Neural progenitor cell (in vitro differentiated cells): ENCODE data around the gene GJB2. TPM values are rescaled to one million over a fixed set of nuclear protein-coding genes. Genes with fewer than 3 reads are reported as not detected.

Source experiments
- DNase-seq: peaks from one replicate; pipeline ENCODE4 v3.0.0-alpha.2; 2016; ENCODE audit warnings: low spot score
- H2AFZ ChIP-seq: fragments of 200-600 bp; sonication (generic); replicated peaks from 2 replicates; pipeline ENCODE4 v1.6.1; 2016; ENCODE audit warnings: antibody characterized with exemption
- H3F3A ChIP-seq: fragments of 200-600 bp; sonication (generic); 2 replicates; pipeline ENCODE4 v1.6.1; 2016; ENCODE audit warnings: antibody characterized with exemption, low read depth
- H3K27ac ChIP-seq: fragments of 200-600 bp; sonication (generic); 2 replicates; pipeline ENCODE4 v1.5.1; 2016; ENCODE audit warnings: mild to moderate bottlenecking
- H3K27me3 ChIP-seq: fragments of 200-600 bp; sonication (generic); 2 replicates; pipeline ENCODE4 v1.6.1; 2016; ENCODE audit warnings: mild to moderate bottlenecking, moderate library complexity
- H3K36me3 ChIP-seq: fragments of 200-600 bp; sonication (generic); 2 replicates; pipeline ENCODE4 v1.5.1; 2016
- H3K4me1 ChIP-seq: fragments of 200-600 bp; sonication (generic); 2 replicates; pipeline ENCODE4 v1.6.1; 2016; ENCODE audit warnings: mixed run types
- H3K4me2 ChIP-seq: fragments of 200-600 bp; sonication (generic); 2 replicates; pipeline ENCODE4 v1.6.1; 2016
- H3K4me3 ChIP-seq: fragments of 200-600 bp; sonication (generic); 2 replicates; pipeline ENCODE4 v1.5.1; 2016
- H3K79me2 ChIP-seq: fragments of 200-600 bp; sonication (generic); 2 replicates; pipeline ENCODE4 v1.6.1; 2016; ENCODE audit warnings: low read depth
- H3K9ac ChIP-seq: fragments of 200-600 bp; sonication (generic); 2 replicates; pipeline ENCODE4 v1.6.1; 2016
- H3K9me3 ChIP-seq: fragments of 200-600 bp; sonication (generic); 2 replicates; pipeline ENCODE4 v1.5.1; 2016; ENCODE audit warnings: low read depth
- H4K20me1 ChIP-seq: fragments of 200-600 bp; sonication (generic); 2 replicates; pipeline ENCODE4 v1.6.1; 2016; ENCODE audit warnings: low read depth
- H3K27ac Mint-ChIP-seq: 3 replicates; pipeline ENCODE4 v1.8.0; 2021; ENCODE audit warnings: mixed read lengths
- H3K27me3 Mint-ChIP-seq: 2 replicates; pipeline ENCODE4 v1.8.0; 2022; ENCODE audit warnings: low read depth, mild to moderate bottlenecking, inconsistent platforms, moderate library complexity, mixed read lengths; ENCODE audit not compliant: insufficient read depth
- H3K36me3 Mint-ChIP-seq: 3 replicates; pipeline ENCODE4 v1.8.0; 2021; ENCODE audit warnings: mixed read lengths
- H3K4me1 Mint-ChIP-seq: 3 replicates; pipeline ENCODE4 v1.8.0; 2021; ENCODE audit warnings: mixed read lengths
- H3K4me3 Mint-ChIP-seq: 3 replicates; pipeline ENCODE4 v1.8.0; 2021; ENCODE audit warnings: mild to moderate bottlenecking, moderate library complexity, mixed read lengths
- H3K9me3 Mint-ChIP-seq: 3 replicates; pipeline ENCODE4 v1.8.0; 2020; ENCODE audit warnings: mixed read lengths
- CTCF ChIP-seq: fragments of 200-600 bp; sonication (generic); IDR thresholded peaks from 2 replicates; pipeline ENCODE4 v1.5.1; 2017; ENCODE audit warnings: antibody characterized with exemption, mild to moderate bottlenecking
- EZH2 ChIP-seq: fragments of 200-600 bp; sonication (generic); IDR thresholded peaks from 2 replicates; pipeline ENCODE4 v1.6.1; 2017; ENCODE audit warnings: antibody characterized with exemption, mild to moderate bottlenecking, moderate library complexity
- EZH2phosphoT487 ChIP-seq: fragments of 200-600 bp; sonication (generic); IDR thresholded peaks from 2 replicates; pipeline ENCODE4 v1.6.1; 2017; ENCODE audit warnings: antibody characterized with exemption
- total RNA-seq: library from RNA; depleted of rRNA; stranded (reverse); fragments of >200 nt; gene quantifications from 2 replicates; pipeline ENCODE4 v1.2.3, GENCODE V29; 2015; ENCODE audit warnings: low replicate concordance

GJB2 gene
- total RNA-seq, 1 donor from 2014 or later: not detected

GRCh38 chr13:20190481-20191310 lies 2.0 kb downstream of the GJB2 start:
- H3K4me3 Mint-ChIP-seq: peak overlapping the region; percentile 18
- peaks cover 14% of the 10 kb centered on the region for H3K4me1 Mint-ChIP-seq
- no peak overlapping the region for H3K9ac ChIP-seq
- H3F3A ChIP-seq: peaks cover 5% of the 10 kb centered on the region
- peaks cover 5% of the 10 kb centered on the region for H3K9me3 Mint-ChIP-seq
- peaks cover 48% of the 10 kb centered on the region for H3K27me3 Mint-ChIP-seq
- no peak overlapping the region for H3K4me2 ChIP-seq
- H4K20me1 ChIP-seq: peaks cover 14% of the 10 kb centered on the region
- TF ChIP-seq EZH2phosphoT487: no peak
- TF ChIP-seq EZH2: no peak
- no peak for TF ChIP-seq CTCF
- no peaks in the 10 kb centered on the region for H3K36me3 Mint-ChIP-seq
- H3K27ac ChIP-seq: no peak overlapping the region
- peaks cover 85% of the 10 kb centered on the region for H3K27me3 ChIP-seq
- no peak overlapping the region for H3K4me3 ChIP-seq
- no peaks in the 10 kb centered on the region for H3K9me3 ChIP-seq
- no peak overlapping the region for H3K27ac Mint-ChIP-seq
- no peak for DNase-seq
- peaks cover 22% of the 10 kb centered on the region for H3K4me1 ChIP-seq
- no peak overlapping the region for H2AFZ ChIP-seq
- H3K36me3 ChIP-seq: no peaks in the 10 kb centered on the region
- no peaks in the 10 kb centered on the region for H3K79me2 ChIP-seq

- Histone ChIP-seq H3K27ac (no peak overlapping the region), H3K4me1 (peaks cover 22% of the 10 kb centered on the region), H3K36me3 (no peaks in the 10 kb centered on the region), H3K9ac (no peak overlapping the region), H3K4me2 (no peak overlapping the region), H4K20me1 (peaks cover 14% of the 10 kb centered on the region), H3K27me3 (peaks cover 79% of the 10 kb centered on the region), H3K79me2 (no peaks in the 10 kb centered on the region), H3K4me3 (no peak overlapping the region), H3K9me3 (no peaks in the 10 kb centered on the region), H3F3A (peaks cover 1% of the 10 kb centered on the region), H2AFZ (no peak overlapping the region)
- Mint-ChIP-seq H3K27me3 (peaks cover 45% of the 10 kb centered on the region), H3K36me3 (no peaks in the 10 kb centered on the region), H3K27ac (no peak overlapping the region), H3K9me3 (peaks cover 5% of the 10 kb centered on the region), H3K4me3 (no peak overlapping the region), H3K4me1 (peaks cover 14% of the 10 kb centered on the region)
- DNase-seq: no peak
- no peak for TF ChIP-seq EZH2phosphoT487
- TF ChIP-seq EZH2: no peak
- TF ChIP-seq CTCF: no peak
Measured at GRCh38 chr13:20190076-20190475, 2.7 kb downstream of the GJB2 start.

- Histone ChIP-seq H3K27me3 (peaks cover 68% of the 10 kb centered on the region), H3K9me3 (no peaks in the 10 kb centered on the region), H3K36me3 (no peaks in the 10 kb centered on the region), H3K27ac (no peak overlapping the region), H2AFZ (no peak overlapping the region), H3K4me2 (no peak overlapping the region), H4K20me1 (peaks cover 4% of the 10 kb centered on the region), H3K9ac (no peak overlapping the region), H3F3A (no peaks in the 10 kb centered on the region), H3K4me3 (no peak overlapping the region), H3K4me1 (peaks cover 16% of the 10 kb centered on the region), H3K79me2 (no peaks in the 10 kb centered on the region)
- Mint-ChIP-seq H3K36me3 (no peaks in the 10 kb centered on the region), H3K9me3 (no peaks in the 10 kb centered on the region), H3K27ac (peak overlapping the region; percentile 14), H3K4me1 (peaks cover 10% of the 10 kb centered on the region), H3K27me3 (peaks cover 33% of the 10 kb centered on the region), H3K4me3 (no peak overlapping the region)
- TF ChIP-seq CTCF: peak; percentile 36
- TF ChIP-seq EZH2: no peak
- peak; percentile 37 for DNase-seq
Measured at GRCh38 chr13:20188667-20189553, 3.8 kb downstream of the GJB2 start.
